Inflammatory macrophage treated with lipopolysaccharide for 1 hour (primary cell): ENCODE data around the gene PALLD.

ENCODE experiments used
- DNase-seq, 2 donors: peaks; one replicate each; pipeline ENCODE4 v3.0.0-alpha.2; 2020 to 2022

PALLD gene

DNA sequence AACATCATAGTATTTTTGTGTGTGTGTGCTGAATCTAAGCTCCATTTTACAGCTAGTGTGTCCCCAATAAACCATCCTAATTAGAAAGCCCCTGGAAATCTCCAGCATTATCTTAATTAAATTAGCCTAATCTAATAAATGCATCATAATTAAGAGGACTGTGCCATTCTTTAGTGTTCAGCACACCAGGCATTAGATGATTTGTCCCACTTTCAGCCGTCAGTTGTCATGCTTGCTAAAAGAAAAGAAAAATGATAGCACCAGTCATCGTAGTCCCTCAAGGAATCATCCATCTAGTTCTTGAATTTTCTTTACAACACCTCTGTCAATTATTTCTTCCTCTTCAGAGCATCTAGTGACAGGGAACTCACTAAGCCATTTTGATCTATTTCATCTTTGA lies 155.9 kb downstream of the PALLD start:
- DNase-seq: no peak

DNA sequence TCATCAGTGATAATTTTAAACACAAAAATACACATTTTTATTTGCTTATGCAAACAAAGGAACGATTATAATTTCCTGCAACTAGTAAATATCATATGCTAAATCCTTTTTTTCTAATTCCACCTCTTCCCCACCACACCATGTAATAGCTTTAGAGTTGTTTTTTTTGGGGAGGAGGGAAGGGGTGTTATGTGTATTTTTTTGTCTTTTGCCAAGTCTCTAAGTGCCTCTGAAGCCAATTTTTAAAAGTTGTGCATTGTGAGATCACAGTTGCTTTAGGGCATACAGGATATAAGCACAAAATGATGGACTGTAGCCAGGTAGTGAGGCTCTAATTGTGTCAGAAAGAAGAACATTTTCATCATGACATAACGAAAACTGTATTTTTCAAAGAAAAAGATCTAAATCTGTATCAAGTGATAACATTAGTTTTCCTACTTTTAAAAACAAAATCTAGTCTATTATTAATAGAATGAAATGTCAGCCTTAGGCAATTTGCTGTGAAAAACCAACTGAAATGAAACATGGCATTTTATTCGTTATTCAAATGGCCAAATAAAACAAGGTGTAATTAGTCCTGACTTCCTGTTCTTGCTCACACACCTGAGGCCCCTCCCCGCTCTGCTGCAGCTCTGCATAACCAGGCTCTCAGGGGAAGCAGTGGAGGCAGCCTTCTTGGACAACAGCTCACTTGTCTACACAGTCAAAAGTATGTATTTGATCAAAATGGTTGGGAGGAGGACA lies 157.4 kb downstream of the PALLD start:
- DNase-seq: no peak

DNA sequence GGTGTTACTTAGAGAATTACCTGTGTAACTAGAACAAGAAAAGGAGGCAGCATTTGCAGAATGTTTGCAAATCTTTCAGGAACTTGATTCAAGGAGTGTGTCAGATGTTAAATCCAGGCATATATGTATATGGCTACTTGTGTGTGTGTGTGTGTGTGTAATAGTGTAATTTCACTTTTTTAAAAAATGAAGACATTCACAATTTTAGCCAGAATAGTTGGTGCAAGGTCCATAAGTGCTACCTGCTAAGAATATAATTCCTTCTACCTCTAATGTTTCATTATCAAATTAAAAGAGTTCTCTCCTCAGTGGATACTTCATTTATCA lies 158.0 kb downstream of the PALLD start:
- DNase-seq: no peak

DNA sequence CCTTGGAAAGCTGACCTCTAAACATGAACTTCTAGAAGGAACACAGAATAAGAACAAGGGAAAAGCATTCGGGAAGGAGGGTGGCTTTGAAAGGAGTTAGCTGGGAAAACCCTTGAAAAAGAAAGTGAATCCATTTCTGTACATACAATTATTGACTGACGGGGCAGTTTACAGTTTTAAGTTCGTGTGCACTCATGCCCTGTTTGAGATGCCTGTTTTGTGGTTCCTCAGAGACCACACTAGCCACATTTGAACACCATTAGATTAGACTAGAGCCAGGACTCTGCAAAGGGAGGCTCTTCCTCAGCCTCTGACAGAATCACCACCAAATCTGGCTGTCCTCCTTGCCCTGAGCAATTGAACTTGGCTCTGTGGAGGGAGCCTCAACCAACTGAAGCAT lies 158.3 kb downstream of the PALLD start:
- DNase-seq: no peak

DNA sequence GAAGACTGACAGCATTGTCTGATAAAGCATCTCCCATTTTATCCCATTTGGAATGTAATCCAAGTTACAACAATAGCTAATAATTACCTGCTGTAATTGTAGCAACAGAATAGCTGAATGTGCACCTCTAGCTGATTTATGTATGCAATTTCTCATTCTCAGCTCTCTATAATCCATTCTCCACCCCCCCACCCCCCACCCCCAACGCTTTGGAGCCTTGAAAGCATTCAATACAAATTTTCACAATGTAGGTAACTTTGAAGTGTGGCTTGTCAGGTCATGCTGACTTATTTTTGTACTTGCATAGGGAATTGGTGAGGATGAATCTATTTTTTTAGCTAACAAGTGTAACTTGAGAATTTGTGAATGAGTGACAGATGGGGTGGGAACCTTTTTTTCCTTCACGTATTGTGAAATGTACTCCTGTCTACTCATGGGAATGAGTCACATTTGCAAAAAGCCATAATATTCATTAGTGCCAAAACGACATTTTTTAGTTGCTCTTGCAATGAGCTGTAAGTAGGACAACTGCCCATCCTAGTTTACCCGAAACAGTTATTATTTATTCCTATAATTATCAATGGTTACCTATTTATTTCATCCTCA lies 159.3 kb downstream of the PALLD start:
- DNase-seq: peak in 1 of 2 donors; percentile 10

DNA sequence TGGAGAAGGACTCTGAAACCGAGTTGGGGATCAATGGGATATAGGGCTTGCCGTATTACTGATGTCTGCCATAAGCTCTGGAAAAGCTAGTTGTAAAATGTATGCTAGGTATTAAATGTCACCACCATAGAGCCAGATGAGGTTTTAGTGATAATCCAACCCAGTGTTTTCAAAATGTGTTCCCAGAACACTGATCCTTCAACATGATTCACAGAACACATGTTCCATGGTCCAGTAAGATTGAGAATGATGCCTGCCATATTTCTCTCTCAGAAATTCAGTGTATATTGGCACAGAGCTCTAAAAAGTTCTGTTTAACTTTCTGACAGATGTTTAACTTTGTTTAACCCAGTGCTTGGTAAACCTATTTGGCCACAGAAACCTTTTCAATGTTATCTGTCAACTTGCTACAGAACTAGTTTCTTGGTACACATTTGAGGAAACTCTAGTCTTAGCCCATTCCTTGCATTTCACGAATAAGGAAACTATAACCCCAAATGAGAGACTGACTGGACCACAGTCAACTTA lies 160.2 kb downstream of the PALLD start:
- DNase-seq: no peak

DNA sequence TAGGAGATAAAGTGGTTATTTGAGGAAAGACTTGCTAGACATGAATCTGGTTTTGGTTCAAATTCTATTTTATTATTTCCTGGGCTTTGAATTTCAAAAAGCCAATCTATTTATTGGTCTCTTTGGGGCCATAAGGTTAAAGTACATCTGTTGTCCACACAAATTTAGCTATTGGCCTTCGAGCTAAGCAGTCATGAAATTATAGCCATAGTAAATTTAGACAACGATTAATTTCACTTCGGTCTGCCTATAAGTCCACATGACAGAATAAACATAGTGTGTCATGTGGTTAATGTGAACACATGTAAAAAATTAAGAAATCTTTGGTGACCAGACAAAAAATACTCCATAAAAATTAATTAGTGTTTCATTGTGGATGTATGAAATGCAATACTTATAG lies 161.9 kb downstream of the PALLD start:
- DNase-seq: no peak

DNA sequence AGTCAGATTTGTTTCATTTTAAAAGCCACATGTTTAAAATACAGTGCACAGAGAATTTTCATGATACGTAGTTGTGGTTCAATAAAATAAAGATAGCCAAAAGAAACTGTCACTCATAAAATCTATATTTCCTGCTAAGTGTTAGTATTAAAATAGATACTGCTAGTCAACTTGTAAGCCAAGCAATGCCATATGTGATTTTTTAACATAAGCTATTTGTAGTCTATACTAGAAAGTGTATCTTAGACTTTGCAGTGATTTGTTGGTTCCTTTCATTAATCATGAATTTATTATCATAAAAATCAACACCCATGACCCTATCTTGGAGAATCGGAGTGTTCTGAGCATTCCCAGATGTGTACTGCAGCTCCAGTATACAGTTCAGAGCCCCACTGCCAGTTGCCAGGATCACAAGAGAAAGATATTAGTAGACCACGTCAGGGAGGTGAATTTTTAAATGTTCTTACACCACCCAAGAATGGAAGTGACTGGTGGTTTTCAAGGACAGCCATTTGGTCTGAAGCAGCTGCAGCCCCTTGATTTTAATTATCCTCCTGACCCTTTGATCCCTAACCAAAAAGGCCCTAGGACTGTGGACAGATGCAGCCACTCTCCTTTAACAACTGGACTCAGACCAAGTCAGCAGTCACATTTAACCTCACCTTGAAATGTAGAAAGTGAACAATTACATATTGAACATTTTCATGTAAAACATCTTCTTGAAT lies 163.1 kb downstream of the PALLD start:
- no peak for DNase-seq

DNA sequence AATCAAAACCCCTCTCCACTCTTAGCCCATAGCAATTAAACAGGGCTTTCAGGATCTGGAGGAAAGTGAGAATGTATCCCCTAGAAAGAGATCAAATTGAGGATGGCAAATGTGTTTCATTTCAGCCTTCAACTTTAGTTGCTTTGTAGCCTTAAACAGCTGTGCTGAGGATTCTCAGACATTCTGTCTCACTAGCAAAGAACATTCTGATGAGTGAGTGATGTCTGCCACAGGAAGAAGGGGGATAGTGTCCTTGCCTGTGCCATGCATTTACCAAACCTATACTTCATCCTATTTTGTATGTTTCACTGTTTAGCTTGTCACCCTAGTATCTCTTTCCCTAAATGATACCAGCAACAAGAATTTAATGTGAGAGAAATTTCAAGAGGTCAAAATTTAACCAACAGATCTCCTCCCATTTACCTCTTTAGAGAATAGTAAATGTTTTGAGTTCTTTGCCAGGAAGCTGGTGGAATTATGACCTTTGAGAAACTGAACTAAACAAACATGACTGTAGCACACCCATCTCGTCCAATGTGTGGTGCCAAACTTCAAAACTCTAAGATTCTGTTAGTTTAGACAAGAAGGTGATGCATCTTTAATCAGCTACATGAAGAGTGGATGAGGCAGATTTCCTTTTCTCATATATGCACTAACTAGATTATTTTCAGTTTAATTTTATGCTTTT lies 165.6 kb downstream of the PALLD start:
- no peak for DNase-seq

DNA sequence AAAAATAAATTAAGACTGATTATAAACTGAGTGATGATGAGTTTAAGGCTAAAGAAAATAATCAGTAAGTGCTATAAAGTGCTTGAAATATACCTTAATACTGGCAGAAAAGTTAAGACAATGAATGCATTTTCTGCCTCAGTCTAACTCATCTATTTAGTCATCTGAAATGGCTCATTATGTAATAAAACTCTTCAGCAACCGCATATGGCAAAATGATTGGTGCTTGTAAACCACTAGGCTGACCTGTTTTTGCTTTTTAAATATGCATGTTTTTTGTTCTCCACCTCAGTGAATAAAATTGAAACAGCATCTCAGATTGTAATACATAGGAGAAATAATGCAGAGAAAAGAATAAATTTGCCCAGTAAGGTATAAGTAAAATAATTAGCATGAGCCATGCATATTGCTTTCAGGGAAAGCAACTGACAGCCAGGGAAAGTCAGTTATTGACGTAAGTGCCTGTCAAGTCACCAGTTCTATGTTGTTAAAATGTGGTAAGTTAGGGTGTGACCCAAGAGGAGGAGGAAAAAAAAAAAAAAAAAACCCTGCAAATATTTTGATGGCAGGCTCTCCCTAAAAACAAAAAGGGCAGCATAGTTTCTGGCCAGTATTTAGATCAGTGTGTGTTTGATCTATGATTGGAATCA lies 167.5 kb downstream of the PALLD start:
- DNase-seq: no peak

DNA sequence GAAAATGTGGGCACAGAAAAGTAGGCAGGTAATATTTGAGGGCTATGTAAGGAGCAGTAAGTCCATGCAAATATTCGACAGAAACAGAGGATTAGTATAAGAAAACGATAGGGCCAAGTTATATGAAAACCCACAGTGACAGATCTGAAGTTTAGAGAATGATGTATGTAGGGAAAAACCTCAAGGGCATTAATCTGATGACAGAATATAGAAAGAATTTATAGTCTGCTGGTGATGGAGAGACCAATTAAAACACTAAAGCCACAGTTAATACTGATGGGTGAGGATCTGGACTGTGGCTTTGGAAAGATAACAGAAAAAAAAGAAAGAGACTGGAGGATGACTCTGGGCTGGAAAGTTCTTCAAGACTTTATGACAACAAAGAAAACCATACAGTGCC lies 169.7 kb downstream of the PALLD start:
- DNase-seq: no peak

DNA sequence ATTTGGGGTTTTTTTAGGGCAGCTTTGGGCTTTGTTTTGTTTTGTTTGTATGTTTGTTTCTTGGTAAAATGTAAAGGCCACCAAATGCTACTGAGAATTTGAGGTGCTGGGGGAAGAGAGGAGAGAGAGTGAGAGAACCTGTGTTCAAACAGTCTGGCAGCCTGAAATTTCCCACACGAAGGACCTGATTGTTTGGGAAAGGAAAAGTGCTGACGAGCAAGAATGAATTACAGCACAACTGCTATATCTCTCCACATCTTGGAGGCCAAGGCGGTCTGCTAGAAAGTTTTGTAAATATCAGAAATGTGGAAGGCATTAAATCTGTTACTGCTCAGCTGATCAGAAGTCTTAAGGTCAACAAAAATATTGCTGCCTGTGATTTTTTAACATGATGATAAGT lies 170.5 kb downstream of the PALLD start:
- no peak for DNase-seq

DNA sequence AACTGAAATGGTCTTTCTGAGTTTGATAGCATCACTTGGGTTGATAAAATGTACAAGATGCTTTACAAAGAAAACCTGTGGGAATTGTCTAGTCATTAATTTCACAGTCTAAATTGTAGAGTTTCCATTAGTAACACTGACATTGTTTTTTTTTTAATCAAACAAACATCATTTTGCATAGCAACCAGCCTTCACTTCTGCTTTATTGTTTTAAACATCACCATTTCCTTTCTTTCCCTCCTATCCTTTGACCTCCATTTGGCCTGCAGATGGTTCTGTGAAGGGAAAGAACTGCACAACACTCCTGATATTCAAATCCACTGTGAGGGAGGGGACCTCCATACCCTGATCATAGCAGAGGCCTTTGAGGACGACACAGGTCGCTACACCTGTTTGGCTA lies 171.1 kb downstream of the PALLD start:
- no peak for DNase-seq

DNA sequence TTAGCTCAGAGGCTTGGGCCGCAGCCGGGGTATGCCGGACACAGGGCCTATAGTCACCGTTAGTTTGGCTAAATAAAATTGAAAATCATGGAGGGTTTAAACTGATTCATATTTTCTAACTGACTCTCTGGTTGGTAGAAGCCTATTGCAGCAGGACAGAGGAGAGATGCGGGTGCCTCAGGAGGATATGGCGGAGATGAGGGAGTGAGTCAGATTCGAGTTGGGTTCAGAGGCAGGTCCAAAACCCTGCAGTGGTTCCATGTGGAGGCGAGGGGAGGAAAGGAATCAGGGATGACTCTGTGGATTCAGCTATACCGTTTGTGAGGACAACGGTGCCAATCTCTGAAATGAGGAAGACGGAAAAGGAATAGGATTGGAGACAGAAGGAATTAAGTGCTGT lies 176.6 kb downstream of the PALLD start:
- no peak for DNase-seq

DNA sequence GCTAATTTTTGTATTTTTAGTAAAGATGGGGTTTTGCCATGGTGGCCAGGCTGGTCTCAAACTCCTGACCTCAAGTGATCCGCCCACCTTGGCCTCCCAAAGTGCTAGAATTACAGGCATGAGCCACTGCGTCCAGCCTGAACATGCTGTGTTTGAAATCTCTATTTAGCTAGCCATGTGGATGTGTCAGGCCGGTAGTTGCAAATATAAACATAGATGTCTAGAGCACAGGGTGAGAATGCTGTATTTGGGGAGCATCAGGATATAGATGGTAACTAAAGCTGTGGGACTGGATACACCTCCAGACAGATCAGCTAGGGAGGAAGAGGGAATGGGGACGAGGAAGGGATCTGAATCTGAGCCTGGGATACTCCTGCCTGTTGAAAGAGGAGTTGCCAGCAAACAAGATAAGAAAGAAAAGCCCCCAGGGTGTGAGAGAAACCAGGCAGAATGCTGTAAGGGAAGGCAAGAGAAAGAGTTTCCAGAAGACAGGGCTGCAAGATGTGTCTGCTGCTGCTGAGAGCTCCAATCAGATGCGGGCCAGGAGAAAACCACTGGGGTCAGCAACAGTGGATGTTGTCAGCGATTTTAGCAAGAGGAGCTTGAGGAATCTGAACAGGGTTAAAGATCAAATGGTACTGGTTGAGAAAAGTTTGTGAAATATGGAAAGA lies 177.4 kb downstream of the PALLD start:
- DNase-seq: no peak

DNA sequence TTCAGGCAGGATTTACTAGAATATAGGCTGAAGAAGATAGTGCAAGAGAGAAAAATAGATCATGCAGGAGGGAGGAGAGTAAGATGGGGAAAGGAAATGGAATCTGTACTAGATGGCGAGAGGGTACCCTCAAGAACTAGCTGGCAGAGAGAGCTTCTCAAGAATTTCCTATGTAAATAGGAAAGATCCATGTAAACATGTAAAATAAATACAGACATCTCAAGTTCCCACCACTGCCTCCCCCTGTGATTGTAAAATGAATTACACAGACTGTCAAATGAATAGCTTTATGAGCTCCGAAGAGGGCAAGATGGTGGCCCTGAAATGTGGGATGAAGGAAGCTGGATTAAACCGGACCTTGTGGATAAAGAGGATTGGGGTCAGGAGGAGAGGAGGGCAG lies 178.0 kb downstream of the PALLD start:
- no peak for DNase-seq

DNA sequence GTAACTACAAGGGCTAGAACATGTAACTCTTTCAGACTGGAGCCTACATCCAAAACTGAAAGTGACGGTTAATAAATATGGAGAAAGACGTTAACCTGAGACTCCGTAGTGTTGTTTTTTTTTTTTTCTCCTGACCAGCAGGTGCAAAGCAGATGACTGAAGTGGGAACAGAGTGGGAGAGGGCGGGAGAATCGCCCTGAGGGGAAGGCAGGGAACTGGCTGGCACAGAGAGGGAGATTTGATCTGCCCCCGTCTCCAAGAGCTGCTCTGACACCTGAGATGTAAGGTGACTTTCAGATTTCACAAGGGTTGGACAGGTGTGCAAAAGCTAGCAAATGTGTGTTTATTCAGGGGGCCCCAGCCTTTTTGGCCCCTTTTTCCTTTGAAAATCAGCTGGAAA lies 180.2 kb downstream of the PALLD start:
- no peak for DNase-seq

DNA sequence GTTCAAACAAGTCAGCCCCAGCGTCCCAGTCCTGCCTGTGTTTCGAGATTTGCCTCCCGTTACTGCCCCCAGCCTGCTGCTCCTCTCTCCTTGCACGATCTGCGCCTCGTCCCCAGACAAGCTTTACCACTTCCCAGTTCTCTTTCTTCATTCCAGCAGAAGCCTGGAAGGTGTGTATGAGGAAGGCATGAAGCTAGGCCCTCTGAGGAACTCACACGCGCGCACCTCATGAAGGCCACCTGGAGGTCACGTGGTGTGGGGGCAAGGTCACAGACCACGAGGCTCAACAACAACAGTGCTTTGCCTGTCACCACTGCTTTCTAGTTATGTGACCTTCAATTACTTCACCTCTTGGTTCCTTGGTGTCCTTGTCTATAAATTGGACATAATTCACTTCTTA lies 181.0 kb downstream of the PALLD start:
- no peak for DNase-seq

DNA sequence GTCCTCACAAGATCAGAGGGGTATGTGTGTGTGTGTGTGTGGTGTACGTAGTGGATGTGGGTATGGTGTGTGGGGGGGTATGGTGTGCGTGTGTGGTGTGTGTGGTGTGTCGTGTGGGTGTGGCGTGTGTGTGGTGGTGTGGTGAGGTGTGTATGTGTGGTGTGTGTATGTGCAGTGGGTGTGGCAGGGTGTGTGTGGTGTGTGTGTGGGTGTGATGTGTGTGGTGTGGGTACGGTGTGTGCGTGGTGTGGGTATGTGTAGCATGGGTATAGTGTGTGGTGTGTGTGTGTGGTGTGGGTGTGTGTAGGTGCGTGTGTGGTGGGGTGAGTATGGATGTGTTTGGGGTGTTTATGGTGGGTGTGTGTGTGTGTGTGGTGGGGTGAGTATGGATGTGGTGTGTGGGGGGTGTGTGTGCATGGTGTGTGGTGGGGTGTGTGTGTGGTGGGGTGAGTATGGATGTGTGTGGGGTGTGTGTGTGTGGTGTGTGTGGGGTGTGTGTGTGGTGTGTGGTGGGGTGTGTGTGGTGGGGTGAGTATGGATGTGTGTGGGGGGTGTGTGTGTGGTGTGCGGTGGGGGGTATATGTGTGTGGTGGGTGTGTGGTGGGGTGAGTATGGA lies 182.0 kb downstream of the PALLD start:
- DNase-seq: no peak

DNA sequence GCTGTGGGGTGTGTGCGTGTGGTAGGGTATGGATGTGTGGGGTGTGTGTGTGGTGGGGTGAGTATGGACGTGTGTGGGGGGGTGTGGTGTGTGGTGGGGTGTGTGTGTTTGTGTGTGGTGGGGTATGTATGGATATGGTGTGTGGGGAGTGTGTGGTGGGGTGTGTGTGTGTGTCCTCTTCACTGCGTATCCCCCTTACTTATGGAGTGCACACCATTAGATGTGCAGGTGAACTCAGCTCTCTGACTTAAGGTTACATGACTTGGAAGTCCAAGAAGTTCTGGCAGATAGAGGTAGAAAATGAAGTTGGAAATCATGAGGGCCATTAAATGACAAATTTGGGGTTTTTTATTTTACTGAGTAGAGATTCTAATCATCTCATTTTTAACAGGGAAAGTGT lies 182.5 kb downstream of the PALLD start:
- DNase-seq: no peak

DNA sequence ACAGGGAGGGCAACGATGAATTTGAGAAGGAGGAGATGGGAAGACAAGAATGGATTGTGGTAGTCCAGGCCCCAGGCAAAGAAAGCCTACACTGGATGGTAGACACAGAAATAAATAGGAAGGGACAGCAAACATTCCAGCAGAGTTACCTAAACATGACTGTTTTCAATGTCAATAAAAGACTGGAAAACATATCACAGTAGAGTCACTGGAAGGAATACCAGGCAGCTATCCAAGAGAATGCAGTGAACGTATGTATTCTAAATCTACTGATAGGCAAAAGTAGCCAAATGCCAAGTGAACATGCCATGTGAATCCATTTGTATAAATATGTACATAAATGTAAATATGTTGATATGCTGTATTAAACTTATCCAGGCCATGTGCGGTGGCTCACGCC lies 183.0 kb downstream of the PALLD start:
- DNase-seq: no peak

DNA sequence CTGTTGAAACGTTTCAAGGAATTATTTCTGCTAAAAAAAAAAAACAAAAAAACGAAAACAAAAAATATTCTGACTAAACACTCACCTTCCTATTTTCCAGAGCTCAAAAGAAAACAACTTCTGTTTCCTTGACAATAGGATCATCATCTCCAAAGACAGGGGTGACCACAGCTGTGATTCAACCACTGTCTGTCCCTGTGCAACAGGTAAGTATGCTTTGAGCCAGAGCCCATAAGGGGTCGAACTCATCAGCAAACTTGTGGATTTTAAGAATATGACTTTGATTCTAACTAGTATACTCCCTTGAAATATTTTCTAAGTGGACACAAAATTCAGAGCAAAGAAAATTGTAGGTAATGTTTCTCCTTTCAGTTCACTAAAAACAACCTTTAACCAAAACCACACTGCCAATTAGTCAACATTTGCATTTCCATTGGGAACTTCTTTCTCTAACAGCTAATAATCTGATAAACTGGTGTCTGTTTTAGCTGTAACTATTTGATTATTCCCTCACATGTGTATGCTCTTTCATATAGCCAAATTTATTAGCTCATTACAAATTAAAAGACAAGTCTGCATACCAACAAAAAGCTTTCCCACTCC lies 186.1 kb downstream of the PALLD start:
- no peak for DNase-seq
